ENCODE data around the gene ST6GALNAC3. TPM values are rescaled to one million over a fixed set of nuclear protein-coding genes. Genes with fewer than 3 reads are reported as not detected.

ST6GALNAC3 gene
- total RNA-seq, 1 experiment from 2014 or later: 2.2 TPM

GRCh38 chr1:76572229-76572628, 497.7 kb downstream of the ST6GALNAC3 start:
- Histone ChIP-seq H3K4me2 (ENCODE audit: low read length) (no peak overlapping the region), H3K4me3 (replicated peaks in 1 of 2; ENCODE audit: low read depth in 1 of 2, low read length in 2 of 2) (no peak overlapping the region), H4K20me1 (ENCODE audit: insufficient read depth) (no peaks in the 10 kb centered on the region), H3K4me1 (ENCODE audit: control insufficient read depth in 1 of 2, insufficient read depth in 2 of 2, low read length in 2 of 2) (no peaks in the 10 kb centered on the region), H3K9ac (ENCODE audit: low read length) (no peak overlapping the region), H2AFZ (ENCODE audit: low read depth, low read length, poor library complexity, severe bottlenecking) (no peak overlapping the region), H3K79me2 (ENCODE audit: insufficient read depth, low read length) (no peaks in the 10 kb centered on the region), H3K9me3 (ENCODE audit: control insufficient read depth in 1 of 2, insufficient read depth in 1 of 2, low read depth in 1 of 2, low read length in 2 of 2) (no peaks in the 10 kb centered on the region), H3K36me3 (ENCODE audit: control insufficient read depth in 1 of 2, insufficient read depth in 2 of 2, low read length in 2 of 2) (no peaks in the 10 kb centered on the region), H3K9me2 (ENCODE audit: insufficient read depth) (no peaks in the 10 kb centered on the region), H3K27ac (ENCODE audit: low read depth, low read length) (no peak overlapping the region), H3K27me3 (ENCODE audit: insufficient read depth, low read length) (no peaks in the 10 kb centered on the region)
- TF ChIP-seq POLR2A (IDR thresholded peaks at IDR 0.05; ENCODE audit: borderline replicate concordance, extremely low read depth, insufficient read depth, insufficient read length) (no peak), RAD21 (IDR thresholded peaks at IDR 0.05; ENCODE audit: low read depth) (no peak), SP1 (IDR thresholded peaks at IDR 0.05; ENCODE audit: low read depth) (no peak), TCF7L2 (IDR thresholded peaks at IDR 0.05; ENCODE audit: borderline replicate concordance, extremely low read depth, insufficient read depth, insufficient read length) (no peak)
- TF ChIP-seq, protein P1, sequence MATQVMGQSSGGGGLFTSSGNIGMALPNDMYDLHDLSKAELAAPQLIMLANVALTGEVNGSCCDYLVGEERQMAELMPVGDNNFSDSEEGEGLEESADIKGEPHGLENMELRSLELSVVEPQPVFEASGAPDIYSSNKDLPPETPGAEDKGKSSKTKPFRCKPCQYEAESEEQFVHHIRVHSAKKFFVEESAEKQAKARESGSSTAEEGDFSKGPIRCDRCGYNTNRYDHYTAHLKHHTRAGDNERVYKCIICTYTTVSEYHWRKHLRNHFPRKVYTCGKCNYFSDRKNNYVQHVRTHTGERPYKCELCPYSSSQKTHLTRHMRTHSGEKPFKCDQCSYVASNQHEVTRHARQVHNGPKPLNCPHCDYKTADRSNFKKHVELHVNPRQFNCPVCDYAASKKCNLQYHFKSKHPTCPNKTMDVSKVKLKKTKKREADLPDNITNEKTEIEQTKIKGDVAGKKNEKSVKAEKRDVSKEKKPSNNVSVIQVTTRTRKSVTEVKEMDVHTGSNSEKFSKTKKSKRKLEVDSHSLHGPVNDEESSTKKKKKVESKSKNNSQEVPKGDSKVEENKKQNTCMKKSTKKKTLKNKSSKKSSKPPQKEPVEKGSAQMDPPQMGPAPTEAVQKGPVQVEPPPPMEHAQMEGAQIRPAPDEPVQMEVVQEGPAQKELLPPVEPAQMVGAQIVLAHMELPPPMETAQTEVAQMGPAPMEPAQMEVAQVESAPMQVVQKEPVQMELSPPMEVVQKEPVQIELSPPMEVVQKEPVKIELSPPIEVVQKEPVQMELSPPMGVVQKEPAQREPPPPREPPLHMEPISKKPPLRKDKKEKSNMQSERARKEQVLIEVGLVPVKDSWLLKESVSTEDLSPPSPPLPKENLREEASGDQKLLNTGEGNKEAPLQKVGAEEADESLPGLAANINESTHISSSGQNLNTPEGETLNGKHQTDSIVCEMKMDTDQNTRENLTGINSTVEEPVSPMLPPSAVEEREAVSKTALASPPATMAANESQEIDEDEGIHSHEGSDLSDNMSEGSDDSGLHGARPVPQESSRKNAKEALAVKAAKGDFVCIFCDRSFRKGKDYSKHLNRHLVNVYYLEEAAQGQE (IDR thresholded peaks at IDR 0.05; ENCODE audit: low read depth): no peak
- ChIA-PET POLR2A (no interaction called here), RAD21 (ENCODE audit: low non-redundant PET in 1 of 2, low total read pairs in 2 of 2, uncharacterized antibody in 2 of 2, unreplicated experiment in 2 of 2) (no interaction called here), CTCF (no interaction called here)
- intact Hi-C loops (cut with micrococcal nuclease): no loop called here
- BruUV-seq (replicated peaks): no TSS peak
- DNase-seq (ENCODE audit: low read depth, low spot score) (no peak), ATAC-seq (no peak)

- Histone ChIP-seq H3K79me2 (ENCODE audit: insufficient read depth, low read length) (no peaks in the 10 kb centered on the region), H3K9ac (ENCODE audit: low read length) (no peak overlapping the region), H3K27me3 (ENCODE audit: insufficient read depth, low read length) (0 out of 2 replicates have a peak, but pooled peaks cover 3% of the 10 kb centered on the region), H3K4me2 (ENCODE audit: low read length) (no peak overlapping the region), H3K9me2 (ENCODE audit: insufficient read depth) (no peaks in the 10 kb centered on the region), H3K27ac (ENCODE audit: low read depth, low read length) (no peak overlapping the region), H4K20me1 (ENCODE audit: insufficient read depth) (no peaks in the 10 kb centered on the region), H3K4me1 (ENCODE audit: control insufficient read depth in 1 of 2, insufficient read depth in 2 of 2, low read length in 2 of 2) (no peaks in the 10 kb centered on the region), H3K36me3 (ENCODE audit: control insufficient read depth in 1 of 2, insufficient read depth in 2 of 2, low read length in 2 of 2) (no peaks in the 10 kb centered on the region), H3K4me3 (replicated peaks in 1 of 2; ENCODE audit: low read depth in 1 of 2, low read length in 2 of 2) (no peak overlapping the region), H2AFZ (ENCODE audit: low read depth, low read length, poor library complexity, severe bottlenecking) (no peak overlapping the region), H3K9me3 (ENCODE audit: control insufficient read depth in 1 of 2, insufficient read depth in 1 of 2, low read depth in 1 of 2, low read length in 2 of 2) (no peaks in the 10 kb centered on the region)
- ATAC-seq (no peak), DNase-seq (ENCODE audit: low read depth, low spot score) (no peak)
- BruUV-seq (replicated peaks): no TSS peak
- POLR2A ChIA-PET: no interaction called here
- RAD21 ChIA-PET (ENCODE audit: low non-redundant PET in 1 of 2, low total read pairs in 2 of 2, uncharacterized antibody in 2 of 2, unreplicated experiment in 2 of 2): no interaction called here
- intact Hi-C loops (cut with micrococcal nuclease): no loop called here
- CTCF ChIA-PET: no interaction called here
- no peak for TF ChIP-seq MAX (IDR thresholded peaks at IDR 0.05)
- TF ChIP-seq SIN3A (IDR thresholded peaks at IDR 0.05; ENCODE audit: low read depth): no peak
Measured at GRCh38 chr1:76576876-76577524, 502.5 kb downstream of the ST6GALNAC3 start.

Data from HCT116 (cell line).